Fibroblast of skin of right biceps (primary cell): Measurements from ENCODE around the gene TTN.
"Not testable (repeated sequence)": the region's sequence is repeated elsewhere in the genome, so short reads cannot be mapped to it uniquely, and the experiment has no call there.

Experiments used
- DNase-seq: peaks from one replicate; pipeline ENCODE4 v3.0.0-alpha.2; 2013

The TTN gene

DNA sequence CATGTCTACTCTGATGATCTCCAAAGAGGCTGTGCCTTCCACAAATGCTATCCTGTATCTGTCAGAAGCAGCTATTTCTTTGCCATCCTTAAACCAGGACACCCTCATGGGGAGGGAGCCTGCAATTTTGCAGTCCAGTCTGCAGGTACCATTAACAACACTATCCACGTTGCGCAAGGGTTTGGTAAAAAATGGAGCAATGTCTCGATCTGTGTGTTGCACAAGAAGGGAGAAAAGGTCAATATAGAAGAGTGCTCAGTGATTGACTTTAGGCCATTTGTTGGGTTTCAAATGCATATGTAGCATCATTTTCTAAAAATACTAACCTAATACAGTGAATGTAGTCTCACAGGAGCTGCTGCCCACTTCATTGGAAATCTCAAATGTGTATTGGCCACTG, 74.3 kb downstream of the TTN start:
- no peak for DNase-seq

DNA sequence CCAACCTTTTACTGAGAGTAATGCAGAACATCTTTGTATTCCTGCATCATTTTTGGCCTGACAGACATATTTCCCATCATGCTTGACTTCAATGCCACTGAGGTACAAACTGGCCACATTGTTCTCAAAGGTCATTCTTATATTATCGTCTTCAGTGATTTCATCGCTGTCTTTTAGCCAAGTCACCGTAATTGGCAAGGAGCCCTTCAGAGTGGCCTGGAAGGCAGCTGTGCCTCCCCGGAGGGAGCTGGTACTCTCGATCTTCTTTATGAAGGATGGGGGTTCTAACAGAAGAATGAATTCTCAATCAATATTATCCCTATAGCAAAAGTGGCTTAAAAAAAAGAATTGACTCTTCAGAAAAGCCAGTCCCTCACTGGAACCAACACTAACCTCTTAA, 75.9 kb downstream of the TTN start:
- DNase-seq, result no peak

DNA sequence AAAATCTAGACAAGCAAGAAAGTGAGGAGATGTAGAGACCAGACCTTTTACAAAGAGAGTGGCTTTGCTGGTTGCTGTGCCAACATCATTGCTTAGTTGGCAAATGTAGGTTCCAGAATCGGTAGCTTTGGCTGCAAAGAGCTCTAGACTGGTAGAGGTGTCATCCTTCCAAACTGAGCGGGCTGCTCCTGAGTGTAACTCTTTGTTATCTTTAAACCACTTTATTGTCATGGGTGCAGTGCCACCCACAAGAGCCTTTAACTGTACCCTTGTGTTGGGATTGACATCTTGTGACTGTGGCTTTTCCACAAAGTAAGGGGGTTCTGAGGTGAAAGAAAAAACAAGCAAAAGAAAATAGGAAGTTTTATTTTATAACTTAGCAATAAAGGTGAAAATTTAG, 77.2 kb downstream of the TTN start:
- DNase-seq, result no peak

DNA sequence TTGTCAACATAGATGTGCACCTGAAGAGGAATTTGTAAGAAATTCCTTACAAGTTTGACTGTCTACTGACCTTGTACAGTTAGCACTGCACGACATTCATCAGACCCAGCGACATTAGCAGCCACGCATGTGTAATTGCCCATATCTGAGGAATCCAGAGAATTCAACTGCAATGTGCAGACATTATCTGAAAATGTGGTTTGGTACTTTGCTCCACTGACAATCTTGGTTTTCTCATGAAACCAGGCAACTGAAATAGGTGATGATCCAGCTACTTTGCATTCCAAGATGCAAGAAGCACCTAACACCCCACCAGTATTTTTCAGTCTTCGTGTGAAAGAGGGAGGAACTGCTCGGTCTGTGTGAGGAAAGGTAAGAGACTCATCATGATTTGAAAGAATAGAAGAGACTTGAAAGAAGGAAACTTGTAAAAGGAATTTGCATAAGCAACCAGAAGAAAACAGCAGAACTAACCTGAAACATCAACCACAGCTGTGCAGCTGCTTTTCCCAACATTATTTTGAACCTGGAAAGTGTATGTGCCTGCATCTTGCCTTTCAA, 83.4 kb downstream of the TTN start:
- no peak for DNase-seq

DNA sequence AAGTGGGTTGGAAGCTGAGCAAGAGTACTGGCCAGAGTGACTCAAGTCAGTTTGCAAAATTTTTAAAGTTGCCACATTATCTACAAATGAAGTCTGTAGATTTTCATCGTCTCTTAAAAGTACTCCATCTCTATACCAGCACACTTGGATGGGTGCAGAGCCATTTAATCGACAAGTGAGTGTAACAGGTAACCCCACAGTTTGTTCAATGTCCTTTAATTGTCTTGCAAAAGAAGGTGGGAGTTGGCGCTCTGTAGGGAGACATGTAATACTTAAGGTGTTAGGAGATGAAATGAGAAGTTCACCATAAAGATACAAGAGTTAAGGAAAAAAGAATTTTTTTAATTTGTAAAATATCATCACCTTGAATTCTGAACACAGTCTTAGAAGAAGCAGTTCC, 84.9 kb downstream of the TTN start:
- no peak for DNase-seq

DNA sequence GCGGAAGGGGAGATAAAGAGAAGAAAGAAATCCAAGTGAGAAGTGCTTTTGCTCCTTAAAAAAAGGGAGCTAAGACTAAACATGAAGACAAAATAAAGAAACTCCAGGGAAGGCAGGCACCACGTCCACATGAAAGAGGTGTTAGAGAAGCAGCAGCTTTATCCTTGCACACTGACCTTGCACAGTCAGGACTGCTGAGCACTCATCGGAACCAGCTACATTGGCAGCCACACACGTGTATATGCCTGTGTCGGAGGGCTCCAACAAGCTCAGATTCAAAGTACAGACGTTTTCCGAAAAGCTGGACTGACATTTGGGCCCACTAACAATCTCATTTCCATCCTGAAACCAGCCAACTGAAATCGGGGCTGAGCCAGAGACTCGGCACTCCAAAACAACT, 88.2 kb downstream of the TTN start:
- no peak for DNase-seq

DNA sequence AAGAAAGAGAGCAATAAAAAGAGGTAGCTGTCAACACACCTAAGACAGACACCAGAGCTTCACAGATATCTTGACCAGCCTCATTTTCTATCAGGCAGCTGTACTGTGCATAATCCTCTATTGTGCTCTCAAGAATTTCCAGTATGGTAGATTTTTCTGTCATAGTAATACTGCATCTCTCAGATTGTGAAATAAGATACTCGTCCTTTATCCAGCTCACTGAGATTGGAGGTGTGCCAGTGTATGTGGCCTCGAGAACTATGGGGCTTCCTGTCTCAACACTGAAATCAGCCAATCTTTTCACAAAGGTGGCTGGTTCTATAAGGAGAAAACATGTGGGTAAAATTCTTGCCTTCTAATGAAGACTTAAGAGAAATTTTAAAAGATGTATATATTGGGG, 88.9 kb downstream of the TTN start:
- DNase-seq, result no peak

DNA sequence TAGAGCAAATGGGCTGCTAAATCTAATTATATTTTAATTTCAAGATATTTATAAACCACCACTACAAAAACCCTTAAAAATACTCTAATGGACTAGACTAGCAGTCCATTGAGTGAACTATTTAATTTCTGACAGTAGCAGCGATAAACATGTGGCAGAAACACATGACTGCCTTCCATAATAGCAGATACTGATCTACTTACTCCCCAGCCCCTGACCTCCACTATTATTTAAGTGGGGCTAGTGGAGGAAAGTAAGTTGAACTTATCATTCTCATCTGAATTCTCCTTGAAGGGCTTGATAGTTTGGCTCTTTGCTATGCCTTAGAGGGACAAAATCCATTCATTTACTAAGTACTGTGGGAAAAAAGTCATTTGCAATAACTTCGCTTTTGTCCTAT, 90.8 kb downstream of the TTN start:
- no peak for DNase-seq

DNA sequence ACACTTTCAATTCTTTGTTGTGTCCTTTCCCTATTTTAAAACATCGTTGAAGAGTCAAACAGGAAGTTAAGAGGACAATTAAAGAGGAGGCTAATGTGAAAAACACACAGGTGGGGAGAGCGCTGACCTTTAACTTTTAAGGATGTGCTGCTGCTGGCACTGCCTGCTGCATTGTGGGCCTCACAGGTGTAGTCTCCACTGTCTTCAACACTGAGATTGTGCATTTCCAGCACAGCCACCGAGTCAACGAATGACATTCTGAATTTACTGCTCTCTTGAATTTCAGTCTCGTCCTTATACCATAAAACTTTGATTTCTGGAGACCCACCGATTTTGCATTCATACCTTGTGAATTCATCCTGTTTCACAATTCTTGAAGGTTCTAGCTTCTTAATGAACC, 91.9 kb downstream of the TTN start:
- no peak for DNase-seq

DNA sequence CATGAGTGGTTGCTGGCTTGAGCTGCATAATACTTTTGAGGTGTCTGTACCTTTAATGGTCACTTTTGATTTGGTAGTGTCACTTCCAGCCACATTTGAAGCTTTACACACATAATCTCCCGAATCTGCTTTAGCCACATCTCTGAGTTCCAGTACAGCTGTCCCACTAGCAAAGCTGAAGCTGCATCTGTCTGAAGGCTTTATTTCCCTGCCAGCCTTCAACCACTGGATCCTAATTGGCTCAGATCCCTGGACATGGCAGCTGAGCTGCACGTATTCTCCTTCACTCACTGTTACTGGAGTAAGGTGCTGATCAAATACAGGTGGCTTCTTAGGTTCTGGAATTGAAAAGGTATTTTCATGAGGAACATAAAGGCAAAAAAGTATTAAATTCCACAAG, 99.7 kb downstream of the TTN start:
- no peak for DNase-seq

DNA sequence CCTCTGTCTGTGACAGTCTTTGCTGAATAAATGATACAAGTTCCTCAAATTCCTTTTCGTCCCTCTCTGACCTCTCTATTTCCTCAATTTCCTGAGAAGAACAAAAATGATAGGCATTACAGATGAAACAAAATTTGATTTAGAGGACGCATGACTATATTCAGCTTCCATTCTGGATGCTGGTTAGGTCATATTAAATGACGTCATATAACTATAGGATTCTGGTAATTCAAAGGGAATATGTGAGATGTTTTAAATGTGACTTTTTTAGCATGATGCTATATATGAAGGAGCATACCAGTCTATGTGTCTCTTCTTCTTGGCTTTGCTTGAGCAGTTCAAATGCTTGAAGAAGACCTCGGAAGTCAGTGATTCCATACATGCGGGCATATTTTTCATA, 102.3 kb downstream of the TTN start:
- no peak for DNase-seq

DNA sequence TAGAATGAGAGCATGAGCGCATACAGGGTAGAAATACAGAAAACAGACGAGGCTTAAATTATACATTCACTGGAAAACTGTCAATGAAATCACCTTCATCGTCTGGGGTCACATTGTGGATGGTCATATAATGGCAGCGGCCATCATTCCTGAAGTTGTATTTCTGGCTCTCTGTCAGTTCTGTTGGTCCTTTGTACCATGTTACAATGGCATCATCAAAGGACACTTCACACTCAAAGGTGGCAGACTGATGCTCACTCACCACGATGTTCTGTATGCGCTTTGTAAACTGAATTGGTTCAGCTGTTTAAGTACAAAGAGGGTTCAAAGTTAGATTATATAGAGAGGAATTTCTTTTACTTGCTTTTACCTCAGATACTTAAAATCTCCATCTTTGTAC, 104.9 kb downstream of the TTN start:
- no peak for DNase-seq

DNA sequence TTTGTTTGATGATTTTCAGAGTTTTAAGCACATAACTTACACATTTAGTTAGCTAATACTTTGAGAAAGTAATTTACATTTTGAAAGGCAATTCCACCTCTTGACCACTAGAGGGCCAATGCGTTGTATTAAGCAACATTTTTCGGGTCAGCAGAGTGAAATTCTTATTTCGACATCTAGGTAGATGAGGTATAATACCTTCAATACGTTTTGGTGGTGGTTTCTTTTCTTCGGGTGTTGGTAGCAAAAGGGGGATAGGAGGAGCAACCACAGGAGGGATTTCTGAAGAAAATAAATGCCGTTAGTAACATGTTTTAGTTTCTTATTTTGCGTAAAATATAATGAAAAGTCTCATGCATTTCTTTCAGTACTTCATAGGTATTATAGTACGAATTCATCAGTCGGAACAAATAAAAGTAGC, 106.3 kb downstream of the TTN start:
- peak; percentile 22 for DNase-seq

DNA sequence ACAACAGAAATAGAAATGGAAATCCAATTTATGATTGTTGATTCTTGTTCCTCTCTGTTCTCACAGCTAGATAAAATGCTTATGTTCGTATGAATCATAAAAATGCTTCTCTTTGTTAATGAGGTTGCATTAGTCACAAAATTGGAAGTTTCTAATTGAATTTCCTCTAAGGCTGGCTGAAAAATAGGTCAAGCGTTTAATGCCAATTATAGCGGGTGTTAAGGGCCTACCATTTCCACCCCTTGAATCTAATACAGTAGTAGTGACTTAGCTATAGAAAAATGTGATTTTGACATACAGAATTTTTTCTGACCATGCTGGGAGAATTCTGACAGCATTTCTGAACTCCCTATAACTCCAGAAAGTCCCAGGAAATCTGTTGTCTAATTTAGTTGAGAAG, 107.1 kb downstream of the TTN start:
- DNase-seq, result peak; percentile 17

DNA sequence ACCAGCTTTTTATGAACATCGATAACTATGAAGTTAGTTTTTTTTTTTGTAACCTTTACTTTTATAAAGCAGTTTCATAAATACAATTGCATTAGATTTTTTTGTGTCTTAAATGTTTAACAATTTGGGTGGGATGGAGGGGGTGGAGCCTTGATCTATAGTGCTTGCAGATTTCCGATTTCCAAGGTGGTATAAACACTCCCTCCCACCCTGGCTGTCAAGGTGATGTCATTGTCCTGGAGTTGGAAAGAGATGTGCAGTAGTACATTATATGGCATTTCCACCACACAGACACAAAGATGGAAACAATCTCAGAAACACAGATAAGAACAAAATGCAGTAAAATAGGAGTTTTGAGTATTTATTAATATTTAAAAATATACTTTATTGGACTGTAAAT, 114.4 kb downstream of the TTN start:
- DNase-seq, result no peak

DNA sequence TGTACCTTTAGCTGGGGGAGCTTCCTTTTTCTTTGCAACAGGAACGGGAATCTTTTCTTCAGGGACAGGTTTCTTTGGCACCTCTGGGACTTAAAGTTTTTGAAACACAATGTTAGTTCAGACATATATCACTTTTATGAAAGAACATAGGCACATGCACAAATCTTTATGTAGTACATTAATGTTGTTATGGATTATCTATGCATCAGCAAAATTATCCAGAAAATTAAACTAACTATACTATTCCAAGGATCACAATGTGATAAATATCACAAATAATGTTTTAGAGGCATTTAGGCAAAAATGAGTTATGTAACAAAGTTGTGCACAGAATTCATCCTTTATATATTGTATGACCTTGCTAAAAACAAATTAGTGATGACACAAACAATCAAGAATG, 117.4 kb downstream of the TTN start:
- DNase-seq, result no peak

DNA sequence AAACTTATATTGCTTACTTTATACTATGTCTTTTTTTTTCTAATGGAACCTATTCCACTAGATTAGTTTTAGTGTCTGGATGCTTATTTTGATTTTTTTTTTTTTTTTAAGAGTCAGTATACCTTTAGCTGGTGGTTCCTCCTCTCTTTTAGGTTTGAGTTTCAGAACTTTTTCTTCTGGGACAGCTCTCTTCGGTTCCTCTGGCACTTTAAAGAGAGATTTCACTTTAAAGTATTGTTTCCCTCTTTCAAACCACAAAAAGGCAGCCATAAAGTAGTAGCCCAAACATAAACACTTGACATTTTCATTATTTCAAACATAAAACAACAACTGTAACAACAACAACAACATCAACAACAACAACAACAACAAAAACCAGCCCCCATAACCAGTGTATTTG, 123.3 kb downstream of the TTN start:
- DNase-seq, result no peak

DNA sequence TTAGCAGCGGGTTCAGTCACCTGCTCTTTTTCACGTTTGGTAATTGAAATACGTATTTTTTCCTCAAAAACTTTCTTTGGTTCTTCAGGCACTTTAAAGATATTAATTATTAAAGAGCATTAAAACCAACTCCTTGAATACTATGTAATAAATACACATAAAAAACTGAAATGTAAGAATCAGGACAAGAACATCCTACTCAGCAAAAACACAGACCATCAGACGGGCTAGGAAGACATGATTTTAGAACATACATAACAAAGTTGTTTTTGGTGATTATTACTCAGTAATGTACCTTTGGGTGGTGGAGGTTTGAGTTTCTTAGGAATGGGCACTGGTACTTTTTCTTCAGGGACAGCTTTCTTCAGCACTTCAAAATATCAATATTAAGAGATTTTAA, 126.1 kb downstream of the TTN start:
- no peak for DNase-seq

DNA sequence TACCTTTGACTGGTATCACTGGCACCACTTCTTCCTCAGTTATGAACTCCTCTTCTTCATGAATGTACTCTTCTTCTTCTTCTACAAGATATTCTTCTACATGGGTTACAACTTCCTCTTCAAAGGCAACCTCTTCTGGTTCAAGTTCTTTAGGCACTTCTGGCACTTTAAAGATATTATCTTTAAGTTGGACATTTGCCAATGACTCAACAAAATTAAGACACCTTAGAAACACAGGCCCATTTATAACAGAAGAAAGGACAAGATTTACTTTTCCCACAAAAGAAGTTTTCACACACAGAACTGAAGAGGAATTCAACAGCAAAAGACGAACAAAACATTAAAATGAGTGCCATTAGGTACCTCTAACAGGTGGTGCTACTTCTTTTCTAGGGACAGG, 127.3 kb downstream of the TTN start:
- DNase-seq, result no peak

DNA sequence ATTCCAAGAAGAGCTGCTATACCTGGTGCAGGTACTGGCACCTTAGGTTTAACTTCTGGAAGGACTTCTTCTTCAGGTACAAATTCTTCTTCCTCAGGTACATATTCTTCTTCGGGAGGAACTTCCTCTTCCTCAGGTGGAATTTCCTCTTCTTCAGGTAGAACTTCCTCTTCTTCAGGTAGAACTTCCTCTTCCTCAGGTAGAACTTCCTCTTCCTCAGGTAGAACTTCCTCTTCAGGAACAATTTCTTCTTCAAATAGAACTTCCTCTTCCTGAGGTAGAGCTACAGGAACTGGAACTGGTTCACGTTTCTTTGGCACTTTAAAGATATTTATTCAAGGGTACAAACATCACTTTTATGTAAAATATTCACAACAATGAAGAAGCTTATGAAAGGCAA, 129.6 kb downstream of the TTN start:
- DNase-seq, result no peak

DNA sequence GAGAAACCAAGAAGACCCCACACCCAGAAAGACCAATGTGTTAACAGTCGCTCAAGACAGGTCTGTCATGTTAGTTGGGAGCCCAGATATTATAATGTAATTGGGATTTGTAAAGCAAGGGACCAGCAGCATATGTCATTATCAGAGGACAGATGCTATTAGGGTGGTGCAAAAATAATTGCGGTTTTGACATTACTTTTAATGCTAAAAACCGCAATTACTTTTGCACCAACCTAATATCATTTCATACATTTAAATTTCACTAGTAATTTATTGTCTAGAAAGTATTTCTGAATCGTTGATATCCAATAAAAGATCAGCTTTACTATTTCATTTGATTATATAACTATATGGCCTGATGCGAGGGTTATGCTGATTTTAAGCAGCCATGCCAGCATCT, 131.2 kb downstream of the TTN start:
- DNase-seq, result no peak

DNA sequence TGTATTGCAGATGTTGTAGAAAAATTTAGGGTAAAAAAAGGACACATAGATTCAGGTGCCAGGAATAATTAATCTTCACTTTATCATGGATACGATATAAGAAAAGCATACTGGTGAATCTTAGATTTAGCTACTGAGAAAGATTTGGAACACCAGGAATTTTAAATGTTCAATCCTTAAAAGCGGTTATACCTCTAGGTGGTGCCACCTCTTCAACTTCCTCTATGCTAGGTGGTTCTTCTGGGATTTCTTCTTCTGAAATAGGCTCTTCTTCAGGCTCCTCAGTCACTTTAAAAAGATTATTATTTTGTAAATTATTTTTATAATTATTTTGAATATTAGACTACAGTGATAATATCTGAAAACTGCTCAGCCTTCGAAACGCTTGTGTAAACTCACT, 133.1 kb downstream of the TTN start:
- no peak for DNase-seq

DNA sequence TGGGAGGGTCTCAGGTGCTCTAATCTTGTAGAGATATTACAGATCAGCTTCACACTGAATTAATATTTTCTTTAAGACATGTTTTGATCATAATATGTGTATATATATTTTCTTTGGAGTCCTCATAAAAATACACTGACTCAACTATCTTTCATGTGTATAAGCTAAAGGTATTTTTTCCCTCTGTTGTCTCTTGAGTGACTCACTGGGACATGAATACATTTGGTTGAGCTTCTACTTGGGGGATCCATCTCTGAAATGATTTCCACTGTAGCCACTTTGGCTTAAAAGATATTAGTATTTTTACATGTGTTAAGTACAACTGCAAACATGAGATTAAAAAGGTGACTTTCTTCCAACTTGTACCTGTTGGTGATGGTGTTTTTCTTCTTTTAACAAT, 140.8 kb downstream of the TTN start:
- no peak for DNase-seq

DNA sequence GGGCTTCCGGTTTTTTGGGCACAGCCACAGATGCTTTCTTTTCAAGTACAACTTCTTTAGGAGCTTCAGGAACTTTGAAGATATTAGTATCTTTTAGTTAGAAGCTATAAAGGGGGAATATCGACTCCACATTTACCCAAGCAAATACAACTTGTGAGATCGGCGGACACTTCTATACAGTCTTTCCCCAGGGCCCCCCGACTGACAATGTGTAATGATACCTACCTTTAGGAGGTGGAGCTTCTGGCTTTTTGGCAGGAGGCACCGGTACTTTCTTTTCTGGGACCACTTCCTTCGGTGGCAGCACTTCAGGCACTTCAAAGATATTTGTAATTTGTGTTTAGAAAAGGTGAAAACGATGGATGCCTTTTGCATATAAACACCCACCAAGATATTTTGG, 148.7 kb downstream of the TTN start:
- DNase-seq, result not testable (repeated sequence)

DNA sequence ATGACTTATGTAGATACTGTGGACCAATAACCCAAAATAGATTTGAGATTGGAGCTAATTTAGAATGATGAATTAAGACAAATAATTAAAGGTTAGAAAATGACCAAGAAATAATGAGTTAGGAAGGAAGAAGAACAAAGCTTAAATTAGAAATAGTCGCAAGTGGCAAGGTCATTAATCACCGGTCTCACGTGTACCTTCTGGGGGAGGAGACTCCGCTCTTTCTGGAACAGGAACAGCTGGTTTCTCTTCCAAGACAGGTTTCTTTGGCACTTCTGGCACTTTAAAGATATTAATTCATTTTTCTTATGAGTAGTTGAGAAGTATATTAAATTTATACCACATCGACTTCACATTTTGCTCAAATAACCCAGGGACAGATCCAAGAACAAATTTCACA, 156.7 kb downstream of the TTN start:
- no peak for DNase-seq

DNA sequence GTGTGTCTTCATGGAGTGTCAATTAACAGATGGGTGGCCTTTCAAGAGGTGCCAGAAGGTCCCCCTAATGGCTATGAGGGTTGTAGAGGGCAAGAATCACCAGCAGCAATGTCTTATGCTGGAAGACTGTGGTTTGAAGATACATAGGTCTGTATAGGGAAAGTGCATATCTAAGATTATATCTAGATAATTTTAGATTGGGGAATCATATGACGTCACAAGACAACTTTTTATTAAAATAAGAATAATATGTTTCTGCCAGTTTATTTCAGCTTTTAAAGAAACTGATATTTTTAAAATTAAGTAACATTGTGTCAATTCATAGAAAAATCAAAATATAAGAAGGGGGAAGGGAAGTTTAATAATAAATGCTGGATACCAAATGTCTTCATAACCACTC, 162.3 kb downstream of the TTN start:
- DNase-seq, result no peak
